ENCODE data around the gene POLR2C. TPM values are rescaled to one million over a fixed set of nuclear protein-coding genes. Genes with fewer than 3 reads are reported as not detected.

POLR2C gene
- total and polyA plus RNA-seq, 2 of the 13 experiments (the other 11 are each of a cell fraction or from before 2014, with no cell fraction given): 104 to 216 TPM

- TF ChIP-seq CEBPZ (IDR thresholded peaks at IDR 0.05; ENCODE audit: low read length) (no peak), ZUFSP (CRISPR knock-in tag; IDR thresholded peaks at IDR 0.05; ENCODE audit: borderline replicate concordance) (no peak), HNF4A (CRISPR knock-in tag; IDR thresholded peaks at IDR 0.05) (peak; percentile 27; the same call in 1 of the 2 replicates)
Measured at GRCh38 chr16:57518922-57519321, 56.4 kb downstream of the POLR2C start (continued).

- 27% methylated on average over 10 of the region's 10 CpGs for WGBS (ENCODE audit: low lambda C conversion rate)
- Histone ChIP-seq H3K79me2 (ENCODE audit: insufficient read depth, low read length) (no peaks in the 10 kb centered on the region), H3K36me3 (replicated peaks in 1 of 2; ENCODE audit: control insufficient read depth in 1 of 2, insufficient read depth in 2 of 2, low read length in 2 of 2) (no peaks in the 10 kb centered on the region), H3K4me2 (ENCODE audit: low read depth, low read length) (no peak overlapping the region), H3K27me3 (ENCODE audit: control insufficient read depth in 1 of 2, insufficient read depth in 2 of 2, low read length in 2 of 2) (no peaks in the 10 kb centered on the region), H3K9ac (ENCODE audit: insufficient read depth, low read depth, low read length) (no peak overlapping the region), H3K9me3 (ENCODE audit: low read length) (no peaks in the 10 kb centered on the region), H3K4me1 (ENCODE audit: insufficient read depth, low read length) (peaks cover 14% of the 10 kb centered on the region), H3K4me3 (replicated peaks in 1 of 3; ENCODE audit: insufficient read depth in 1 of 3, low read depth in 2 of 3, low read length in 3 of 3) (no peak overlapping the region), H4K20me1 (ENCODE audit: insufficient read depth, low read length) (no peaks in the 10 kb centered on the region), H3K27ac (ENCODE audit: extremely low read length, insufficient read depth, low read length) (no peak overlapping the region), H2AFZ (ENCODE audit: low read length) (no peak overlapping the region)
- in situ Hi-C loops (cut with HindIII; ENCODE audit: extremely low pct_ligation_motif_present, low pct_unique_long_range_greater_than_20kb): loop anchor here (5.0 kb wide), 3 partner anchors 43 to 218 kb away; no protein-coding TSS in a partner anchor
- DNase-seq (ENCODE audit: low spot score): peak; percentile 73
- ChIA-PET CTCF (ENCODE audit: low intra/inter-chr PET ratio, low total read pairs) (interaction anchor here (1.0 to 4.3 kb wide), 6 partner anchors 43 to 219 kb away, joined by 3 to 78 read pairs (median 11); partner anchors contain the start of gene POLR2C), POLR2A (interaction anchor here (0.8 to 3.0 kb wide), 5 partner anchors 40 to 102 kb away, joined by 3 to 16 read pairs (median 8); partner anchors contain the start of genes CIAPIN1, COQ9 and POLR2C)
- FAIRE-seq: peak; percentile 87
- ATAC-seq: peak; percentile 91
- intact Hi-C loops (cut with micrococcal nuclease; ENCODE audit: unreplicated experiment): loop anchor here (1.0 kb wide), 5 partner anchors 44 to 220 kb away; partner anchors contain the start of gene POLR2C
- no TSS peak for BruUV-seq (replicated peaks)
- TF ChIP-seq TMF1 (CRISPR knock-in tag; IDR thresholded peaks at IDR 0.05; ENCODE audit: low read depth): no peak
- TF ChIP-seq ETV6 (CRISPR knock-in tag; conservative IDR thresholded peaks at IDR 0.05): no peak
- TF ChIP-seq ZNF740 (CRISPR knock-in tag; IDR thresholded peaks at IDR 0.05): no peak
- peak; percentile 73 for TF ChIP-seq PHF5A (CRISPR knock-in tag; IDR thresholded peaks at IDR 0.05; ENCODE audit: low read depth, unreplicated experiment)
- no peak for TF ChIP-seq SMAD1 (CRISPR knock-in tag; IDR thresholded peaks at IDR 0.05; ENCODE audit: borderline replicate concordance, low read depth)
- TF ChIP-seq POGZ (CRISPR knock-in tag; IDR thresholded peaks at IDR 0.05): no peak
- TF ChIP-seq CERS6 (CRISPR knock-in tag; IDR thresholded peaks at IDR 0.05): no peak
- TF ChIP-seq TFDP1 (CRISPR knock-in tag; IDR thresholded peaks at IDR 0.05; ENCODE audit: borderline replicate concordance): no peak
- no peak for TF ChIP-seq ESRRA (CRISPR knock-in tag; IDR thresholded peaks at IDR 0.05; ENCODE audit: low read depth)
- no peak for TF ChIP-seq SP5 (CRISPR knock-in tag; IDR thresholded peaks at IDR 0.05; ENCODE audit: borderline replicate concordance, low read depth)
- 0 out of 2 replicates have a peak, but pooled peaks have one; percentile 33 for TF ChIP-seq ZNF598 (CRISPR knock-in tag; IDR thresholded peaks at IDR 0.05; ENCODE audit: borderline replicate concordance)
- 0 out of 2 replicates have a peak, but pooled peaks have one; percentile 69 for TF ChIP-seq BRCA1 (CRISPR knock-in tag; IDR thresholded peaks at IDR 0.05)
Measured at GRCh38 chr16:57519796-57520360, 57.4 kb downstream of the POLR2C start.
